Ascending aorta (tissue), 2 donors: ENCODE results near the gene IPMK. TPM values are rescaled to one million over a fixed set of nuclear protein-coding genes. Genes with fewer than 3 reads are reported as not detected.

Source experiments
- DNase-seq, 2 donors: peaks; one replicate each; pipeline ENCODE4 v3.0.0-alpha.2; 2019; ENCODE audit warnings: low spot score in 2 of 2
- H3K27ac ChIP-seq, 2 donors: fragments of 200-600 bp; sonication (generic); one replicate each; pipeline ENCODE4 v1.5.1; 2016 to 2017; ENCODE audit warnings: mild to moderate bottlenecking in 1 of 2
- H3K27me3 ChIP-seq: fragments of 200-600 bp; sonication (generic); one replicate; pipeline ENCODE4 v1.5.1; 2017
- H3K36me3 ChIP-seq, 2 donors: fragments of 200-600 bp; sonication (generic); one replicate each; pipeline ENCODE4 v1.5.1; 2016
- H3K4me1 ChIP-seq, 2 donors: fragments of 200-600 bp; sonication (generic); one replicate each; pipeline ENCODE4 v1.5.1; 2016 to 2017; ENCODE audit warnings: mild to moderate bottlenecking in 1 of 2
- H3K4me3 ChIP-seq, 2 donors: fragments of 200-600 bp; sonication (generic); one replicate each; pipeline ENCODE4 v1.5.1; 2016 to 2017; ENCODE audit warnings: mild to moderate bottlenecking in 1 of 2
- H3K9me3 ChIP-seq, 2 donors: fragments of 200-600 bp; sonication (generic); one replicate each; pipeline ENCODE4 v1.5.1; 2016
- intact Hi-C: fragments of 100-400 bp; cut with DNase I; formaldehyde crosslinking; loops from one replicate; pipeline ENCODE4 v1.15.1; 2023
- total RNA-seq: library from RNA; depleted of rRNA; stranded (reverse); fragments of >200 nt; gene quantifications from one replicate; pipeline ENCODE4 v1.1.0, GENCODE V29; 2016
- TF ChIP-seq, protein P1 (sequence below), 3 experiments: fragments of 200-600 bp in 2 of 3; fragments of 450-650 bp in 1 of 3; sonication (generic) in 2 of 3; IDR thresholded peaks; one replicate each; pipeline ENCODE4 v1.5.1; 2016 to 2019; ENCODE audit warnings: antibody characterized with exemption in 3 of 3, mild to moderate bottlenecking in 1 of 3, moderate library complexity in 1 of 3

The IPMK gene
- total RNA-seq, 1 donor from 2014 or later, result 2.8 TPM

DNA sequence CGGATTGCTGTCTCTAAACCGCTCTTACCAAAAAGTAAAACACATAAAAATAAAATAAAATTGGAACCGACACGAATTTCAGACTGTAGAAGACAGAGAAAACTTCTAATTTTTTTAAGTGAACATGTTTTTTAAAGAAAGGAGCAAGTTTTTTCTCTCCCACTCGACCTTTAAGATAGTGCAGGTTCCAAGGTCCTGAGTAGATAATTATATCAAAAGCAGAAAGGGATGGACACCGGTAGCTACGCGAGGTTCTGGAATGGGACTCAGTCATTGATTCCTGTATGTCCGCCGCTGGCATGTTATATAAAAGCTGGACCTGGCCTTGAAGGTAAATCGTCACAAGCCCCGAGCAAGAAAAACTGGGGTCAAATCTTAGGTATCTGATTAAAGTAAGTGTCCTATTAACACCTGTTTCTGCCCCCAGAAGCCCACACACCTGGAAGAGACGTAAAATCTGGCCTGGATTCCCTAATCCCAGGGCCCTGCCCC is 806 bp upstream of the IPMK start:
- no peak for DNase-seq
- Histone ChIP-seq H3K36me3 (no peaks in the 10 kb centered on the region), H3K27me3 (no peaks in the 10 kb centered on the region), H3K27ac (peak overlapping the region; percentile 96), H3K9me3 (no peaks in the 10 kb centered on the region), H3K4me3 (peak overlapping the region; percentile 84 to 87), H3K4me1 (peaks cover 0 to 7% of the 10 kb centered on the region in 2 donors)
- intact Hi-C loops, result loop anchor here (2.0 to 10.0 kb wide), 5 partner anchors 69 to 1639 kb away; partner anchors contain the start of genes CCDC6, TFAM and UBE2D1
- TF ChIP-seq, protein P1, sequence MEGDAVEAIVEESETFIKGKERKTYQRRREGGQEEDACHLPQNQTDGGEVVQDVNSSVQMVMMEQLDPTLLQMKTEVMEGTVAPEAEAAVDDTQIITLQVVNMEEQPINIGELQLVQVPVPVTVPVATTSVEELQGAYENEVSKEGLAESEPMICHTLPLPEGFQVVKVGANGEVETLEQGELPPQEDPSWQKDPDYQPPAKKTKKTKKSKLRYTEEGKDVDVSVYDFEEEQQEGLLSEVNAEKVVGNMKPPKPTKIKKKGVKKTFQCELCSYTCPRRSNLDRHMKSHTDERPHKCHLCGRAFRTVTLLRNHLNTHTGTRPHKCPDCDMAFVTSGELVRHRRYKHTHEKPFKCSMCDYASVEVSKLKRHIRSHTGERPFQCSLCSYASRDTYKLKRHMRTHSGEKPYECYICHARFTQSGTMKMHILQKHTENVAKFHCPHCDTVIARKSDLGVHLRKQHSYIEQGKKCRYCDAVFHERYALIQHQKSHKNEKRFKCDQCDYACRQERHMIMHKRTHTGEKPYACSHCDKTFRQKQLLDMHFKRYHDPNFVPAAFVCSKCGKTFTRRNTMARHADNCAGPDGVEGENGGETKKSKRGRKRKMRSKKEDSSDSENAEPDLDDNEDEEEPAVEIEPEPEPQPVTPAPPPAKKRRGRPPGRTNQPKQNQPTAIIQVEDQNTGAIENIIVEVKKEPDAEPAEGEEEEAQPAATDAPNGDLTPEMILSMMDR (IDR thresholded peaks at IDR 0.05), result no peak

DNA sequence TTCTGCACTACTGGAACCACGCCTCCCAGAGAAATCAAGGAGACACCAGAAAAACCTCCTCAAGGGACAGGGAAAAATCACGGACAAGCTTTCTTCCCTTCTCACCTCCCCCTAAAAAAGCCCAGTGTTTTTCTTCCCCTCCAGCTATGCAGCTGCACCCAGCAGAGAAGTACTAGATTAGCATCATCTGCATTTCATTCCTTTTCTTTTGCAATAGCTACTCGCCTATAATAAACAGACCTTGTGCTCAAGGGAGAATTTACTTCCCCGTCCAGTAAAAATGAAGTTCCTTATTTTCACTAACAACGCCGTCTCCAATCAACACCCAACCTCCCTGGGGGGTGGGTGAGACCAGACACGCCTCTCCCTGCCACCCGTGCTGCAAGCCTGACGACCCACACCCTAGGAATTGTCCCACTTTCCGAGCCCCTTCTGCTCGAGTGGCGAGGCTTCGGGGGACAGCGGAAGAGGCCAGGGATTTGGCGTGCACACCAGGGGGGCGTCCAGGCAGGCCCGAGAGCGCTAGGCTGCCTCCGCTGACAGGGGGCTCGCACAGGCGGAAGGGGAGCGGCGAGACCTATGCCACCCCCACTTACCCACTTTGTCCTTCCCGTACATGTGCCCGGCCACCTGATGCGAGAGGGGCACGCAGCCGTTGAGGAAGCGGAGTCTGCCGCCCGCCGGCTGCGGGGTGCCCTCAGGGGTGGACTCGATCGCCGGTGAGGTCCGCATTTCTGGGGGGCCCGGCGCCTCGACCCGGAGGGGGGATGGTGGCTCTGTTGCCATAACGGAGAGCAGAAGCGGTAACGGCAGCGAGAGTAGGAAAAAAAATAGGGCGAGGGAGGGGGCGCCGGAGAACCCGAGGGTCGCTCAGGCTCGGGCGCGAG is 625 bp downstream of the IPMK start:
- Histone ChIP-seq H3K9me3 (no peaks in the 10 kb centered on the region), H3K27me3 (no peaks in the 10 kb centered on the region), H3K4me3 (peak overlapping the region; percentile 84 to 87), H3K27ac (peak overlapping the region; percentile 96), H3K36me3 (no peaks in the 10 kb centered on the region), H3K4me1 (peaks cover 0 to 7% of the 10 kb centered on the region in 2 donors)
- intact Hi-C loops, result loop anchor here (5.0 to 10.0 kb wide), 4 partner anchors 70 to 1640 kb away; partner anchors contain the start of genes CCDC6 and UBE2D1
- TF ChIP-seq, protein P1 (IDR thresholded peaks at IDR 0.05), result no peak
- peak; percentile 17 to 85 for DNase-seq

DNA sequence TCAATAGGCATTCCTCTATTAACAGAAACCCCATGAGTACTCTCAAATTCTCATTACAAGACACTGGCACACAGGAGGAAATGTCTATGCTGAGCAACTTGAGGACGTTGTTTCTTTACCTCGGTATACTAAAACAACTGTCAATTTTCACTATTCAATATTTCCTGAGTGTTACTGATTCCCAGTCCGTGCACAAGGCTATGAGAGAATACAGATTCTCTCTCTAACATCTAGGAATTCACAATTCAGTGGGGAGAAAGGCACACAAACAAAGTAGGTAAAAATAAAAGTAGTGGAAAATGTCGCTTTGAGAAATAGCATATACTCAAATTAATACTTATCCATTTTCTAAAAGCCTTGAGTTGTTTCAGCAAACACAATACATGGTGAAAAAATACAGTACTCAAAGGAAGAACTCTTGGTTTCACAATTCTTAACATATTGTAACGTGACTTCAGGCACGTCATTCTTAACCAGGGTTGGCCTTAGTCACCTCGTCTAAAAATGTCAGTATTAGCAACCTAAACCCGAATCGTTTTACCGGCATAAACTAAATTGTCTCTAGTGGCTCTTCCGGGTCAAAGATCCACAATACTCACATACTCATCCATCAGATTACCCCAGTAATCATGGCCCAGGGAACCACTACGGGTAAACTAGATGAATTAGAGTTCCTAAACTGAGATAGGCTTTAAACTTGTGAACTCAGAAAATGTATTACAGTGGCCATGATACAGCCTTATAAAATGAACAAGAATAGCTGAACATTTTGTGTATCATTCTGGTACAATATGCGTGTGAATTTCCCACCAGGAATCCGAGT is 1.5 kb downstream of the IPMK start:
- no peaks in the 10 kb centered on the region for H3K27me3 ChIP-seq

DNA sequence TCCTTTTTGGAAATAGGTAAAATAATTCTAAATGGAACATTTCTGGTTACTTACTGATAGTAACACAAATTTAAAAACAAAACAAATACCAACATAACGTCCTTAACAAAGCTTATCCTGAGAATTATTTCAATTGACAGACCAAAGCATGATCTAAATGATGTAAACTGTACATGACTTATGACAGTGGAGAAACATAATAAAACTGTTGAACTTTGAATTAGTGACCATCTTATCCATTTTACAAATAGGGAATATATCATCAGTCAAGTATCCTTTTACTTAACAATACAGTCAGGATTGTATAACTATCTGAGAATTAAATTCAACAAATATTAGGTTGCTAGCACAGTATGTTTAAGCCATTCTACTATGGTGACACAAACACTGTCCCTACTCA is 2.4 kb downstream of the IPMK start:
- no peak for DNase-seq
- Histone ChIP-seq H3K36me3 (no peaks in the 10 kb centered on the region), H3K27ac (peak overlapping the region; percentile 96), H3K4me1 (peaks cover 0 to 7% of the 10 kb centered on the region in 2 donors), H3K9me3 (no peaks in the 10 kb centered on the region), H3K4me3 (no peak overlapping the region), H3K27me3 (no peaks in the 10 kb centered on the region)
- intact Hi-C loops, result loop anchor here (5.0 to 10.0 kb wide), 4 partner anchors 72 to 1642 kb away; partner anchors contain the start of genes CCDC6 and UBE2D1
- TF ChIP-seq, protein P1 (IDR thresholded peaks at IDR 0.05), result no peak

More for the DNA sequence above, 1.5 kb downstream of the IPMK start:
- Histone ChIP-seq H3K27ac (peak overlapping the region; percentile 96), H3K36me3 (no peaks in the 10 kb centered on the region), H3K4me1 (peaks cover 0 to 7% of the 10 kb centered on the region in 2 donors), H3K4me3 (peak overlapping the region; percentile 84 to 87), H3K9me3 (no peaks in the 10 kb centered on the region)
- TF ChIP-seq, protein P1 (IDR thresholded peaks at IDR 0.05), result no peak
- intact Hi-C loops, result loop anchor here (5.0 to 10.0 kb wide), 4 partner anchors 71 to 1641 kb away; partner anchors contain the start of genes CCDC6 and UBE2D1
- DNase-seq, result no peak

DNA sequence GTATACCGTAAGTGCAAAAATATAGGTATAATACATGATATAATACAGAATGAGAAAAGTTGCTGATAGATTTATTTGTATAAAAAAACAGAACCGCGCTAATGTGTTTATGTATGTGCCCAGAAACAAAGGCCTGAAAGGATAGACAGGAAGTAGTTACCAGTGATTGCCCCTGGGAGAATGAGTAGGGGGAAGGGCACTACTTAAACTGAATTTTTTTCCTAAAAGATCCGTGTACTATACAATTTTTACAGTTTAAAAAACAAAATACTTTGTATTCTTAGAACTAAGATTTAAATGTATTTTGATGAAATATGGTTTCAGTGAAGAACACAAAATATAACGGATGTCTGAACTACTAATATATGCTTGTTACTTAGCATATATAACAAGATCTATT is 2.9 kb downstream of the IPMK start:
- H3K9me3 ChIP-seq, result no peaks in the 10 kb centered on the region
- H3K4me1 ChIP-seq, result peaks cover 0 to 7% of the 10 kb centered on the region in 2 donors
- H3K4me3 ChIP-seq, result no peak overlapping the region
- intact Hi-C loops, result loop anchor here (5.0 to 10.0 kb wide), 4 partner anchors 73 to 1643 kb away; partner anchors contain the start of genes CCDC6 and UBE2D1
- H3K36me3 ChIP-seq, result no peaks in the 10 kb centered on the region
- TF ChIP-seq, protein P1 (IDR thresholded peaks at IDR 0.05), result no peak
- H3K27ac ChIP-seq, result no peak overlapping the region
- no peaks in the 10 kb centered on the region for H3K27me3 ChIP-seq
- no peak for DNase-seq
